Activated naive CD8-positive, alpha-beta T cell (primary cell): ENCODE measurements around the gene CELF2.
A peak's percentile ranks its signal among the peaks of the same experiment; 100 is the strongest.

Experiments
- H3K27ac Mint-ChIP-seq: one replicate; pipeline ENCODE4 v1.8.0; 2021; ENCODE audit warnings: mixed read lengths
- H3K27me3 Mint-ChIP-seq: one replicate; pipeline ENCODE4 v1.8.0; 2021; ENCODE audit warnings: mixed read lengths
- H3K36me3 Mint-ChIP-seq: one replicate; pipeline ENCODE4 v1.8.0; 2021; ENCODE audit warnings: mixed read lengths
- H3K4me1 Mint-ChIP-seq: one replicate; pipeline ENCODE4 v1.8.0; 2021; ENCODE audit warnings: low read depth, mixed read lengths
- H3K4me3 Mint-ChIP-seq: one replicate; pipeline ENCODE4 v1.8.0; 2021; ENCODE audit warnings: mild to moderate bottlenecking, mixed read lengths
- H3K9me3 Mint-ChIP-seq: one replicate; pipeline ENCODE4 v1.8.0; 2021; ENCODE audit warnings: low read depth, mixed read lengths

The CELF2 gene

GRCh38 chr10:11161096-11161495, 143.4 kb downstream of the CELF2 start:
- Mint-ChIP-seq H3K4me3 (no peak overlapping the region), H3K36me3 (no peaks in the 10 kb centered on the region), H3K9me3 (peaks cover 5% of the 10 kb centered on the region), H3K27ac (peak overlapping the region; percentile 100), H3K27me3 (no peaks in the 10 kb centered on the region), H3K4me1 (peaks cover 80% of the 10 kb centered on the region)

- Mint-ChIP-seq H3K36me3 (peaks cover 2% of the 10 kb centered on the region), H3K4me1 (peaks cover 71% of the 10 kb centered on the region), H3K27ac (peak overlapping the region; percentile 100), H3K27me3 (no peaks in the 10 kb centered on the region), H3K4me3 (no peak overlapping the region), H3K9me3 (peaks cover 5% of the 10 kb centered on the region)
Measured at GRCh38 chr10:11161910-11162309, 144.2 kb downstream of the CELF2 start.

- H3K4me1 Mint-ChIP-seq, result peaks cover 66% of the 10 kb centered on the region
- H3K36me3 Mint-ChIP-seq, result peaks cover 7% of the 10 kb centered on the region
- H3K4me3 Mint-ChIP-seq, result no peak overlapping the region
- H3K27me3 Mint-ChIP-seq, result no peaks in the 10 kb centered on the region
- H3K9me3 Mint-ChIP-seq, result peaks cover 5% of the 10 kb centered on the region
- peak overlapping the region; percentile 100 for H3K27ac Mint-ChIP-seq
Measured at GRCh38 chr10:11162828-11163599, 145.3 kb downstream of the CELF2 start.

GRCh38 chr10:11163780-11164550, 146.3 kb downstream of the CELF2 start:
- Mint-ChIP-seq H3K4me1 (peaks cover 57% of the 10 kb centered on the region), H3K36me3 (peaks cover 7% of the 10 kb centered on the region), H3K9me3 (peaks cover 5% of the 10 kb centered on the region), H3K4me3 (no peak overlapping the region), H3K27ac (peak overlapping the region; percentile 100), H3K27me3 (no peaks in the 10 kb centered on the region)

- Mint-ChIP-seq H3K36me3 (peaks cover 7% of the 10 kb centered on the region), H3K27me3 (no peaks in the 10 kb centered on the region), H3K9me3 (peaks cover 5% of the 10 kb centered on the region), H3K27ac (peak overlapping the region; percentile 100), H3K4me3 (no peak overlapping the region), H3K4me1 (peaks cover 55% of the 10 kb centered on the region)
Measured at GRCh38 chr10:11164551-11164802, 146.8 kb downstream of the CELF2 start.

GRCh38 chr10:11164803-11165590, 147.3 kb downstream of the CELF2 start:
- H3K27ac Mint-ChIP-seq, result peak overlapping the region; percentile 100
- no peak overlapping the region for H3K4me3 Mint-ChIP-seq
- no peaks in the 10 kb centered on the region for H3K27me3 Mint-ChIP-seq
- H3K36me3 Mint-ChIP-seq, result peaks cover 7% of the 10 kb centered on the region
- H3K4me1 Mint-ChIP-seq, result peaks cover 50% of the 10 kb centered on the region
- peaks cover 5% of the 10 kb centered on the region for H3K9me3 Mint-ChIP-seq

GRCh38 chr10:11165591-11166543, 148.2 kb downstream of the CELF2 start:
- Mint-ChIP-seq H3K9me3 (peaks cover 5% of the 10 kb centered on the region), H3K4me1 (peaks cover 45% of the 10 kb centered on the region), H3K36me3 (peaks cover 7% of the 10 kb centered on the region), H3K27me3 (no peaks in the 10 kb centered on the region), H3K27ac (peak overlapping the region; percentile 100), H3K4me3 (no peak overlapping the region)

- Mint-ChIP-seq H3K27me3 (no peaks in the 10 kb centered on the region), H3K4me3 (no peak overlapping the region), H3K36me3 (peaks cover 7% of the 10 kb centered on the region), H3K27ac (no peak overlapping the region), H3K9me3 (peaks cover 4% of the 10 kb centered on the region), H3K4me1 (peaks cover 38% of the 10 kb centered on the region)
Measured at GRCh38 chr10:11166550-11166949, 148.9 kb downstream of the CELF2 start.

- Mint-ChIP-seq H3K27me3 (no peaks in the 10 kb centered on the region), H3K9me3 (no peaks in the 10 kb centered on the region), H3K4me1 (peaks cover 29% of the 10 kb centered on the region), H3K4me3 (no peak overlapping the region), H3K27ac (no peak overlapping the region), H3K36me3 (peaks cover 7% of the 10 kb centered on the region)
Measured at GRCh38 chr10:11167233-11167966, 149.7 kb downstream of the CELF2 start.

- no peak overlapping the region for H3K4me3 Mint-ChIP-seq
Measured at GRCh38 chr10:11168423-11169090, 150.9 kb downstream of the CELF2 start.

GRCh38 chr10:11169976-11170375, 152.3 kb downstream of the CELF2 start:
- H3K9me3 Mint-ChIP-seq, result no peaks in the 10 kb centered on the region
- H3K36me3 Mint-ChIP-seq, result peaks cover 23% of the 10 kb centered on the region
- H3K27me3 Mint-ChIP-seq, result no peaks in the 10 kb centered on the region
- H3K4me3 Mint-ChIP-seq, result no peak overlapping the region
- peaks cover 6% of the 10 kb centered on the region for H3K4me1 Mint-ChIP-seq
- no peak overlapping the region for H3K27ac Mint-ChIP-seq

More at GRCh38 chr10:11168423-11169090, 150.9 kb downstream of the CELF2 start:
- Mint-ChIP-seq H3K9me3 (no peaks in the 10 kb centered on the region), H3K27ac (no peak overlapping the region), H3K4me1 (peaks cover 18% of the 10 kb centered on the region), H3K27me3 (no peaks in the 10 kb centered on the region), H3K36me3 (peaks cover 11% of the 10 kb centered on the region)

- Mint-ChIP-seq H3K27me3 (no peaks in the 10 kb centered on the region), H3K36me3 (peaks cover 29% of the 10 kb centered on the region), H3K9me3 (no peaks in the 10 kb centered on the region), H3K27ac (no peak overlapping the region), H3K4me1 (peaks cover 6% of the 10 kb centered on the region), H3K4me3 (no peak overlapping the region)
Measured at GRCh38 chr10:11170574-11170973, 152.9 kb downstream of the CELF2 start.
